K562 (cell line): ENCODE data around the gene CCSER2.

Experiments
- CEBPB ChIP-seq: fragments of 450-650 bp; IDR thresholded peaks from 2 replicates; pipeline ENCODE4 v1.6.1; 2016; ENCODE audit warnings: missing genetic modification characterization, missing compliant biosample characterization
- CTCF ChIP-seq, 3 experiments: IDR thresholded peaks in 2 of 3; conservative IDR thresholded peaks in 1 of 3; 2 replicates each; pipeline ENCODE4 v1.5.1; 2011 to 2012; ENCODE audit warnings: low read length in 3 of 3, mild to moderate bottlenecking in 3 of 3, control low read depth in 2 of 3, improper control_type of control experiment in 1 of 3, inconsistent platforms in 1 of 3, low read depth in 1 of 3, mixed read lengths in 1 of 3, moderate library complexity in 1 of 3; ENCODE audit not compliant: insufficient read depth in 2 of 3
- EGR1 ChIP-seq: fragments of 450-650 bp; conservative IDR thresholded peaks from 2 replicates; pipeline ENCODE4 v1.6.1; 2017; ENCODE audit warnings: mild to moderate bottlenecking
- SIRT6 ChIP-seq: IDR thresholded peaks from one replicate; pipeline ENCODE4 v1.6.1; 2012; ENCODE audit warnings: low read depth, mild to moderate bottlenecking, control low read depth, inconsistent platforms, low read length, moderate library complexity
- ZNF263 ChIP-seq: sonication (generic); formaldehyde crosslinking; IDR thresholded peaks from 2 replicates; pipeline ENCODE4 v1.8.0; 2022; ENCODE audit warnings: mild to moderate bottlenecking, missing genetic modification reagents, borderline replicate concordance
- ZNF589 ChIP-seq: fragments of 200-800 bp; sonication (Bioruptor generic); IDR thresholded peaks from 2 replicates; pipeline ENCODE4 v1.6.1; 2016; ENCODE audit warnings: low read depth, missing genetic modification characterization, missing compliant biosample characterization

- TF ChIP-seq EGR1 (no peak), SIRT6 (no peak), CTCF (IDR thresholded peaks at IDR 0.05 in 2 of 3, conservative IDR thresholded peaks at IDR 0.05 in 1 of 3; ENCODE audit: insufficient read depth in 2 of 3, low read depth in 1 of 3, low read length in 3 of 3) (no peak), ZNF589 (no peak), CEBPB (no peak), ZNF263 (CRISPR knock-in tag) (no peak)
Measured at GRCh38 chr10:84390364-84390763, 62.0 kb downstream of the CCSER2 start.
